ENCODE data around the gene ACVR1B.

Gene ACVR1B

GRCh38 chr12:52005903-52006703, 54.6 kb downstream of the ACVR1B start:
- Histone ChIP-seq H3K27me3 (peaks cover 15% of the 10 kb centered on the region), H3K36me3 (peaks cover 8% of the 10 kb centered on the region), H3K4me2 (peak overlapping the region; percentile 92), H3K9ac (0 out of 2 replicates have a peak overlapping the region, but pooled peaks have one; percentile 0), H3K27ac (no peak overlapping the region), H3K9me3 (no peaks in the 10 kb centered on the region), H4K20me1 (peaks cover 25% of the 10 kb centered on the region), H3K4me1 (peaks cover 80% of the 10 kb centered on the region), H3K4me3 (peak overlapping the region; percentile 90)
- no peak for TF ChIP-seq Cebpa-rat (IDR thresholded peaks at IDR 0.05)

DNA sequence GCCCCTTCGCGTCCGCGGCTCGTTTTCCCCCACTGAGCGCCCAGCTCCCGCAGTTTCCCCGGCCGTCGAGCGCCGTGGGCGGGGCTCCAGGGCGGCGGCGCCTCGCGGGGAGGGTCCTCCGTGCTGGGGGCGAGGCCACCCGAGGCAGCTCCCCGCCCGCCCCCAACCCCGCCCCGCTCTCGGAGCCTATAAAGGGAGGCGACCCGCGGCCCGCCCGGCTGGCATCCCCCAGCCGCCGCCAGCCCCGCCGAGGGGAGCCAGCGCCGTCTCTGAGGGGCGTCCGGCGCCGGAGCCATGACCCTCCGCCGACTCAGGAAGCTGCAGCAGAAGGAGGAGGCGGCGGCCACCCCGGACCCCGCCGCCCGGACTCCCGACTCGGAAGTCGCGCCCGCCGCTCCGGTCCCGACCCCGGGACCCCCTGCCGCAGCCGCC, 55.2 kb downstream of the ACVR1B start, which contains the start of gene TAMALIN:
Gene TAMALIN (plus strand): TSS at position 221 of the 432 bp plus-strand sequence. CDS start 74 bp downstream, at position 295.
- Histone ChIP-seq H3K9me3 (no peaks in the 10 kb centered on the region), H3K27me3 (peaks cover 15% of the 10 kb centered on the region), H3K4me2 (peak within 1 kb of the TSS; percentile 92), H3K9ac (peak within 1 kb of the TSS; percentile 88), H4K20me1 (peaks cover 25% of the 10 kb centered on the region), H3K27ac (peak within 1 kb of the TSS; percentile 83), H3K4me1 (peaks cover 81% of the 10 kb centered on the region), H3K4me3 (peak within 1 kb of the TSS; percentile 90), H3K36me3 (peaks cover 14% of the 10 kb centered on the region)
- TF ChIP-seq Cebpa-rat (IDR thresholded peaks at IDR 0.05), result no peak

- Histone ChIP-seq H3K36me3 (peaks cover 20% of the 10 kb centered on the region), H3K4me1 (peaks cover 79% of the 10 kb centered on the region), H3K27ac (peak overlapping the region; percentile 83), H3K4me3 (peak overlapping the region; percentile 90), H4K20me1 (peaks cover 25% of the 10 kb centered on the region), H3K27me3 (peaks cover 15% of the 10 kb centered on the region), H3K9ac (peak overlapping the region; percentile 88), H3K4me2 (peak overlapping the region; percentile 92), H3K9me3 (no peaks in the 10 kb centered on the region)
- TF ChIP-seq Cebpa-rat (IDR thresholded peaks at IDR 0.05), result no peak
These were observed 55.8 kb downstream of the ACVR1B start for GRCh38 chr12:52007158-52007921.

DNA sequence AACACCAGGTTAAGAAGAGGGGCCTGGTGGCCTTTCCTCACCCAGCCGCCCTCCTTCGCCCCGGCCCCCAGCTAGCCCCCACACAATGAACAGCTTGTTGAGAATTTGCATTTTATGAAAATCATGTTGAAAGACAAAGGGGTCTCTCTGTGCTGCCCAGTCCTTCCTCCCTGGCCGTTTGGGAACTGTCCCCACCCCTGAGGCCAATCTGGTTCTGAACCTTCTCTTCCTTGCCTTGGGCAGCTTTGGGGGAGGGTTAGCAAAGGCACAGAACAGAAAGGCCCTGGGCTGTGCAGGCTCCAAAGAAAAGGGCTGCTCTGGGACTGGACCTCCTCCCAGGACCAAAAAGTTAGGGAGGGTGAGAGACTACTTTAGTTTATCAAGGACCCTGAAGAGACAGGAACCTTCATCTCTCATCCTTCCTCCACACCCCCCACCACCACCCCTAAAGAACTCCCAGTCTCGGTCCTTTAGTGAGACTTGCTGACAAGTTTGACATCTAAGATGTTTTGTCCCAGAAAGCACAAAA, 56.5 kb downstream of the ACVR1B start:
- Histone ChIP-seq H4K20me1 (peaks cover 25% of the 10 kb centered on the region), H3K36me3 (peaks cover 25% of the 10 kb centered on the region), H3K9me3 (no peaks in the 10 kb centered on the region), H3K9ac (peak overlapping the region; percentile 88), H3K27me3 (peaks cover 15% of the 10 kb centered on the region), H3K4me3 (peak overlapping the region; percentile 90), H3K27ac (peak overlapping the region; percentile 83), H3K4me2 (peak overlapping the region; percentile 92), H3K4me1 (peaks cover 72% of the 10 kb centered on the region)
- no peak for TF ChIP-seq Cebpa-rat (IDR thresholded peaks at IDR 0.05)

GRCh38 chr12:52009081-52009751, 57.7 kb downstream of the ACVR1B start:
- Histone ChIP-seq H3K36me3 (peaks cover 35% of the 10 kb centered on the region), H3K9ac (peak overlapping the region; percentile 61; the same call in 1 of the 2 replicates), H3K4me1 (peaks cover 60% of the 10 kb centered on the region), H4K20me1 (peaks cover 20% of the 10 kb centered on the region; the same call in 1 of the 2 replicates), H3K4me2 (peak overlapping the region; percentile 92), H3K27me3 (peaks cover 15% of the 10 kb centered on the region), H3K9me3 (no peaks in the 10 kb centered on the region), H3K4me3 (peak overlapping the region; percentile 90), H3K27ac (peak overlapping the region; percentile 64)
- no peak for TF ChIP-seq Cebpa-rat (IDR thresholded peaks at IDR 0.05)

- H3K36me3 ChIP-seq, result peaks cover 43% of the 10 kb centered on the region
- H3K9me3 ChIP-seq, result no peaks in the 10 kb centered on the region
- peak overlapping the region; percentile 61 for H3K9ac ChIP-seq
- peak overlapping the region; percentile 36; the same call in 1 of the 2 replicates for H3K4me3 ChIP-seq
- peaks cover 20% of the 10 kb centered on the region; the same call in 1 of the 2 replicates for H4K20me1 ChIP-seq
- peaks cover 14% of the 10 kb centered on the region for H3K27me3 ChIP-seq
- H3K4me2 ChIP-seq, result peak overlapping the region; percentile 92
- H3K4me1 ChIP-seq, result peaks cover 55% of the 10 kb centered on the region
- TF ChIP-seq Cebpa-rat (IDR thresholded peaks at IDR 0.05), result no peak
- peak overlapping the region; percentile 64 for H3K27ac ChIP-seq
These were observed 58.7 kb downstream of the ACVR1B start for GRCh38 chr12:52010152-52010622.

DNA sequence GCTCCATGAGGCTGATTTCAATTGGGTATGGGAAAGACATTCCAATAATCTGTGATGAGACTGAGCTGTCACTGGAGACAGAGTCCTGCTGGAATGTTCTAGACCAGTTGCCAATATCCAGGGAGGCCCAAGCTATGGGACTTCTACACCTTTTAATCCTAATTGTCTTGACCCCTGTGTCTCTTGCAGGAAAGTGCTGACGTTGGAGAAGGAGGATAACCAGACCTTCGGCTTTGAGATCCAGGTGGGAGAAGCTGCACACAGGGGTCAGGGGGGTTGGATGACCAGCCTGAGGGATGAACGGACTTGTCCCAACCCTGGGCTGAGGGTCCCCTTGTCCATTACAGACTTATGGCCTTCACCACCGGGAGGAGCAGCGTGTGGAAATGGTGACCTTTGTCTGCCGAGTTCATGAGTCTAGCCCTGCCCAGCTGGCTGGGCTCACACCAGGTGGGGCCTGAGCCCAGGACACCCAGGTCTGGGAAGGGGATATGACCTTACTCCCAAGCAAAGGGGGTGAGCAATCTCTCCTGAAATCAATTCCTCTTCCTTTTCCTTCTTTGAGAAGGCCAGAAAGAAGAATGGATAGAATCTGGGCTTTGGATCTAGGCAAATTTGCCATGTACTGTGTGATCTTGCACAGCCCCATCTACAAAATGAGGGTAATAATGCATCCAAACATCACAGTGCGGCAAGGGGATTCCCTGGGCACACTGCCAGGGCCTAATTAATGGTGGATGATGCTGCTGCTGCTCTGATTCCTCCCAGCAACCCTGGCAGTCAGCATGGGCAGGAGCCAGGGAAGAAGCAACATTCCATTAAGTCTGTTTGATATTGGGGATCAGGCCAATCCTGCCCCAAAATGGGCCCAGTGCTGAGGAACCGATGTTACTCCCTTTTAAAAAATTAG, 59.4 kb downstream of the ACVR1B start:
- TF ChIP-seq Cebpa-rat (IDR thresholded peaks at IDR 0.05), result no peak
- H3K9me3 ChIP-seq, result no peaks in the 10 kb centered on the region
- H3K9ac ChIP-seq, result peak overlapping the region; percentile 61
- peak overlapping the region; percentile 64 for H3K27ac ChIP-seq
- peaks cover 46% of the 10 kb centered on the region for H3K36me3 ChIP-seq
- H3K4me3 ChIP-seq, result no peak overlapping the region
- H3K4me2 ChIP-seq, result peak overlapping the region; percentile 92
- H3K4me1 ChIP-seq, result peaks cover 55% of the 10 kb centered on the region
- H3K27me3 ChIP-seq, result peaks cover 6% of the 10 kb centered on the region
- H4K20me1 ChIP-seq, result peaks cover 17% of the 10 kb centered on the region; the same call in 1 of the 2 replicates

DNA sequence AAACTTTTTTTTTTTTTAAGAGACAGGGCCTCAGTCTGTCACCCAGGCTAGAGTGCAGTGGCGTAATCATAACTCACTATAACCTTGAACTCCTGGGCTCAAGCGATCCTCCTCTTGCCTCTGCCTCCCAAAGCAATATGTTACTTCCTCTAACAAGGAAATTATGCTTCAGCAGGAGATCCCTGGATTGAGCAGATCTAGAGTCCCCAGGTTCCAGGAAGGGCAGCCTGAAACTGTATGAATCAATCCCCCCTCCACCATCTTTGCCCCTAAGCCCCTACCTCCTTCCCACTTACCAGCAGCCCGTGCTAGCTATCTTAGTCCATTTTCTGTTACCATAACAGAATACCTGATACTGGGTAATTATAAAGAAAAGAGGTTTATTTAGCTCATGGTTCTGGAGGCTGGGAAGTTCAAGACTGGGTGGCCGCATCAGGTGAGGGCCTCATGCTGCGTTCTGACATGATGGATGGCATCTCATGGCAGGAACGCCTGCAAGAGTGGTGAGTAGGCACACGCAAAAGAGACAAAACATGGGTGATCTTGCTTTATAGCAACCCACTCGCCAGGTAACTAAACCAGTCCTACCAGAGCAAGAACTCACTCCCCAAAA, 60.2 kb downstream of the ACVR1B start:
- Histone ChIP-seq H3K4me2 (no peak overlapping the region), H3K27me3 (no peaks in the 10 kb centered on the region; the same call in 1 of the 2 replicates), H3K9ac (no peak overlapping the region), H3K9me3 (no peaks in the 10 kb centered on the region), H3K4me3 (no peak overlapping the region), H4K20me1 (peaks cover 13% of the 10 kb centered on the region; the same call in 1 of the 2 replicates), H3K27ac (no peak overlapping the region), H3K36me3 (peaks cover 46% of the 10 kb centered on the region), H3K4me1 (peaks cover 57% of the 10 kb centered on the region)
- TF ChIP-seq Cebpa-rat (IDR thresholded peaks at IDR 0.05), result no peak
